Peyer's patch (tissue), 4 donors: ENCODE results near the gene RASA3.

ENCODE experiments used
- CTCF ChIP-seq, 6 experiments: fragments of 450-650 bp in 4 of 6; fragments of 200-600 bp in 2 of 6; sonication (generic) in 1 of 6; IDR thresholded peaks; one replicate each; pipeline ENCODE4 v1.5.1; 2017 to 2019; ENCODE audit warnings: antibody characterized with exemption in 6 of 6, mild to moderate bottlenecking in 3 of 6, moderate library complexity in 1 of 6
- POLR2A ChIP-seq, 2 donors: fragments of 450-650 bp; IDR thresholded peaks; one replicate each; pipeline ENCODE4 v1.5.1; 2017; ENCODE audit warnings: antibody characterized with exemption in 2 of 2, mild to moderate bottlenecking in 2 of 2, moderate library complexity in 2 of 2

GRCh38 chr13:113998781-113999617 lies 133.4 kb downstream of the RASA3 start:
- TF ChIP-seq CTCF (IDR thresholded peaks at IDR 0.05) (no peak), POLR2A (IDR thresholded peaks at IDR 0.05) (no peak)
